NB4 (cell line): ENCODE measurements around the gene KDM4B.
A peak's percentile ranks its signal among the peaks of the same experiment; 100 is the strongest.

ENCODE experiments used
- DNase-seq: peaks from one replicate; pipeline ENCODE4 v3.0.0; 2010; ENCODE audit warnings: low read depth
- H3K4me3 ChIP-seq: one replicate; pipeline ENCODE4 v1.5.1; 2011; ENCODE audit warnings: mild to moderate bottlenecking, low read depth, low read length, moderate library complexity
- MYC ChIP-seq: IDR thresholded peaks from 2 replicates; pipeline ENCODE4 v1.6.1; 2011; ENCODE audit warnings: low read depth, low read length
- POLR2A ChIP-seq: IDR thresholded peaks from 2 replicates; pipeline ENCODE4 v1.6.1; 2011; ENCODE audit warnings: mild to moderate bottlenecking; ENCODE audit not compliant: insufficient read length; ENCODE audit errors: extremely low read depth
- TF ChIP-seq, protein P1 (sequence below): IDR thresholded peaks from one replicate; pipeline ENCODE4 v1.5.1; 2012; ENCODE audit warnings: low read depth, low read length
- TF ChIP-seq, protein P2 (sequence below): IDR thresholded peaks from 2 replicates; pipeline ENCODE4 v1.6.1; 2011; ENCODE audit warnings: low read depth, low read length

Gene KDM4B

DNA sequence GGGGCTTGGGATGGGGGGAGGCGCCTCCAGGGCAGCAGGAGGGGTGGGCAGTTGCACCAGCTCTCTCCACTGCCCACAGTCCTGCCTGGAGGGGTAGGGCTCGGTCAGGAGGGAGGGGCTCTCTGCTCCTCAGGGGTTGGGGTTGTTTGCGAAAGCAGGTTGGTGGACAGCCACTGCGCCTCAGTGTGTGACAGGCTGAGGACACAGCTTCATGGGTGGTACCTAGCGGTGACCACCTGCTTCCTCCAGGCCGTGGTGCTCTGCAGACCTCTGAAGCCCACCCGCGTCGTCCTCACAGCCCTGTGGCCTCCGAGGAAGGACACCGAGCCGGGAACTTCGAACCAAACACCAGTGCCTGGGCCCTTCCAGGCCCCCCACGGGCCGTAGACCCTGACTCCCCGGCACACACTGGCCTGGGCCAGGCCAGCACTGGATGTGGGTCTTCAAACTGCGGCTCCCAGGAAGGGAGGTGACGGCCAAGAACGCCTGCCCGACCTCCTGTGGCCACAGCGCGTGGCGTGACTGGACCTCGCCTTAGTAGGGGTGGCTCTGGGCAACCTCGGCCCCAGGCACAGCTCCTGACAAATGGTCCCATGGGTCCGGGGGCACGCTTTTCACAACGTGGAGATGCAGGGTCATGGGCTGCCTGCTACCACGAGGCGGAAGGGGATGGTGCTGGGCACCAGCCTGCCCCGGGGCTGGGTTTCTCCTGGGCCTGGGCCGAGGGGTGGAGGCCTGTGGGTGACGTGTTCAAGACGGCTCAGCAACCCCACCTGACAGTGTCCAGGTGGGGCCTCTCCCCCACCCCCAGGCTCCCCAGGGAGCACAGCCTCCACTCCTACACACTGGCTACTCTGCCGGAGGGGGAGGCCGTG lies 173.2 kb downstream of the KDM4B start:
- no peak overlapping the region for H3K4me3 ChIP-seq
- peak; percentile 34 for DNase-seq
- TF ChIP-seq, protein P1, sequence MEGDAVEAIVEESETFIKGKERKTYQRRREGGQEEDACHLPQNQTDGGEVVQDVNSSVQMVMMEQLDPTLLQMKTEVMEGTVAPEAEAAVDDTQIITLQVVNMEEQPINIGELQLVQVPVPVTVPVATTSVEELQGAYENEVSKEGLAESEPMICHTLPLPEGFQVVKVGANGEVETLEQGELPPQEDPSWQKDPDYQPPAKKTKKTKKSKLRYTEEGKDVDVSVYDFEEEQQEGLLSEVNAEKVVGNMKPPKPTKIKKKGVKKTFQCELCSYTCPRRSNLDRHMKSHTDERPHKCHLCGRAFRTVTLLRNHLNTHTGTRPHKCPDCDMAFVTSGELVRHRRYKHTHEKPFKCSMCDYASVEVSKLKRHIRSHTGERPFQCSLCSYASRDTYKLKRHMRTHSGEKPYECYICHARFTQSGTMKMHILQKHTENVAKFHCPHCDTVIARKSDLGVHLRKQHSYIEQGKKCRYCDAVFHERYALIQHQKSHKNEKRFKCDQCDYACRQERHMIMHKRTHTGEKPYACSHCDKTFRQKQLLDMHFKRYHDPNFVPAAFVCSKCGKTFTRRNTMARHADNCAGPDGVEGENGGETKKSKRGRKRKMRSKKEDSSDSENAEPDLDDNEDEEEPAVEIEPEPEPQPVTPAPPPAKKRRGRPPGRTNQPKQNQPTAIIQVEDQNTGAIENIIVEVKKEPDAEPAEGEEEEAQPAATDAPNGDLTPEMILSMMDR, result no peak
- TF ChIP-seq POLR2A, result no peak
- TF ChIP-seq, protein P2, sequence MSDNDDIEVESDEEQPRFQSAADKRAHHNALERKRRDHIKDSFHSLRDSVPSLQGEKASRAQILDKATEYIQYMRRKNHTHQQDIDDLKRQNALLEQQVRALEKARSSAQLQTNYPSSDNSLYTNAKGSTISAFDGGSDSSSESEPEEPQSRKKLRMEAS, result no peak
- no peak for TF ChIP-seq MYC

DNA sequence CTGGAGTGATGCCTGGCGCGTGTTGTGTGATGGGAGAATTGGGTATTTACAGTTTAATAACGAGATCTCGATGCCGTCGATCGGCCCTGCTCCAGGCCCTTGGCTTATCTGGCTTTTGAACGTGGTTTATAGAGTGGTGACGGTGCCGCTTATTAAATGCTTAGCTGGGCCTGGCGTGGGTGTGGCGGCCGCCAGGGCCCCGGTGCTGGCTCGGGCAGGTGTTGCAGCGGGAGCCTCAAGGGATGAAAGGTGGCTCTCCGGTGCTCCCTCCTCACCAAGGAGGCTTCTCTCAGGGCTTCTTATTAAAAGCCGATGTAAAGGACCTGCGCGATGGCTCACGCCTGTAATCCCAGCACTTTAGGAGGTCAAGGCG lies 173.8 kb downstream of the KDM4B start:
- no peak for DNase-seq

DNA sequence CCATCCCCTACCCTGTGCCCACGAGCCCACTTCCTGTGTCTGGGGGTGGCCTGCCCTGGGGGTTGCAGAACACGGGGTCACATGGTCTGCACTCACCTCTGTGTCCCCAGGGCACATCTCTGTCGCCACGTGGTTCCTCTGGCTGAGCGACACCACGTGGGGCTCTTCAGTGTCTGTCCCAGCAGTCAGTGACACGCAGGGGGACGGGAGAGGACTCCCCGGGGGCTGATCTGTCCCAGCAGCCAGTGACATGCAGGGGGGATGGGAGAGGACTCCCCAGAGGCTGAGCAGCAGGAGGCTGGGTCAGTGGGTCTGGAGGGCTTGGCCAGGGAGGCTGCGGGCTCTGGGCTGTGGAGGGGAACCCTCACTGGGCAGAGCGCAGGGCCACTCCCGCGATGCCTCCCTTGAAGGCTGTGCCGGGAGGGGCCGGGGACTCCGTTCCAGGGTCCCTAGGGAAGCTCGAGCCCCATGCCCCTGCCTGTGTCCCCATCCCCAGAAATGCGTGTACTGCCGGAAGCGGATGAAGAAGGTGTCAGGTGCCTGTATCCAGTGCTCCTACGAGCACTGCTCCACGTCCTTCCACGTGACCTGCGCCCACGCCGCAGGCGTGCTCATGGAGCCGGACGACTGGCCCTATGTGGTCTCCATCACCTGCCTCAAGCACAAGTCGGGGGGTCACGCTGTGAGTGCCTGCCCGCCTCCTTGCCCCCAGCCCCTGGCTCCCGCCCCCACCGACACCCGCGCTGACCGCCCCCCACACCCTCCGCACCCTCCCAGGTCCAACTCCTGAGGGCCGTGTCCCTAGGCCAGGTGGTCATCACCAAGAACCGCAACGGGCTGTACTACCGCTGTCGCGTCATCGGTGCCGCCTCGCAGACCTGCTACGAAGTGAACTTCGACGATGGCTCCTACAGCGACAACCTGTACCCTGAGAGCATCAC lies 174.8 kb downstream of the KDM4B start:
- H3K4me3 ChIP-seq, result no peak overlapping the region
- peak; percentile 72 for DNase-seq
- TF ChIP-seq, protein P1, result no peak
- TF ChIP-seq, protein P2, result peak; percentile 91
- TF ChIP-seq MYC (no peak), POLR2A (no peak)

More for the DNA sequence above, 173.8 kb downstream of the KDM4B start:
- no peak overlapping the region for H3K4me3 ChIP-seq
- TF ChIP-seq MYC, result no peak
- TF ChIP-seq, protein P2, result no peak
- TF ChIP-seq, protein P1, result no peak
- TF ChIP-seq POLR2A, result no peak

DNA sequence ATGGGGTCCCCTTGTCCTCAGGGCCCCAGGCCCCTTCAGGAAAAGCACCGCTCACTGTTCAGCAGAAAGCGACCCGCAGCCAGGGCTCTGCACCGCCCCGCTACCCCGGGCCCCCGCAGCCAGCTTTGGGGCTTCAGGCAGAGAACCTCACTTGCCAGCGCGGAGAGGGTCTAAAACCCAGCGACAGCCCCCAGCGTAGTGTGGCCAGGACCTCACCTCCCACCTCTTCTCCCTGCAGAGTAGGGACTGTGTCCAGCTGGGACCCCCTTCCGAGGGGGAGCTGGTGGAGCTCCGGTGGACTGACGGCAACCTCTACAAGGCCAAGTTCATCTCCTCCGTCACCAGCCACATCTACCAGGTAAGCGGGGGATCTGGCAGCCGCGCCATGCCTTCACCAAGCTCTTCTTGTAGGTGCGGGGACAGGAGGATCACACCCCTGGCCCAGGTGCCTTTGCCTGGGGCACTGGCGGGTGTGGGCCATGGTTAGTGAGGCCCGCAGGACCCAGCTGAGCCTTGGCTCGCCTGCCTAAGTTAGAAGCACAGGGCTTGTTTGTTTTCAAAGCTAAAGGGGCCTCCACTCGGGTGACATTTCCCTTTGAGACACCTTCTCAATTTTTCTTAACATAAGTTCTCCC lies 175.7 kb downstream of the KDM4B start:
- H3K4me3 ChIP-seq, result no peak overlapping the region
- TF ChIP-seq MYC (no peak), POLR2A (no peak)
- TF ChIP-seq, protein P2, result no peak
- TF ChIP-seq, protein P1, result no peak
- no peak for DNase-seq
